ENCODE results near the gene ZNF438.

DNA sequence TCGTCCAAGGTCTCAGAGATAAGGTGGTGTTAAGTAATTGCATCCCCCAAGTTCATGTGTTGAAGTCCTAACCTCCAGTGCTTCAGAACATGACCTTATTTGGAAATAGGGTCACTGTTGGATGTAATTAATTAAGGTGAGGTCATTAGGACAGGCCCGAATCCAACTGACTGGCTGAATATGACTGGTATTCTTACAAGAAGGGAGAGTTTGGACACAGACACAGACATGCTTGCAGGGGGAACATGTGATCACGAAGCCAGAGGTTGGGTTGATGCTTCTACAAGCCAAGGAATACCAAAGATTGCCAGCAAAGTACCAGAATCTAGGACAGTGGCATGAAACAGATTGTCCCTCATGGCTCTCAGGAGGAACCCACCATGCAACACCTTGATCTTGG, 228.6 kb downstream of the ZNF438 start:
- TF ChIP-seq TAF1 (CRISPR knock-in tag; IDR thresholded peaks at IDR 0.05) = no peak
- no peak for TF ChIP-seq POLR2A (IDR thresholded peaks at IDR 0.05; ENCODE audit: insufficient read depth in 1 of 2, low read depth in 2 of 2, low read length in 2 of 2)

All from HepG2 (cell line).